Stimulated activated CD4-positive, alpha-beta T cell treated with anti-CD3 and anti-CD28 coated beads, Interleukin-2, amount 100 ng/mL, for 24 hours (primary cell): ENCODE results near the gene MPPE1.
"Not testable (repeated sequence)": the region's sequence is repeated elsewhere in the genome, so short reads cannot be mapped to it uniquely, and the experiment has no call there.

Experiments used
- DNase-seq, 2 donors: peaks; one replicate each; pipeline ENCODE4 v3.0.0-alpha.2; 2020

The MPPE1 gene, protein sequence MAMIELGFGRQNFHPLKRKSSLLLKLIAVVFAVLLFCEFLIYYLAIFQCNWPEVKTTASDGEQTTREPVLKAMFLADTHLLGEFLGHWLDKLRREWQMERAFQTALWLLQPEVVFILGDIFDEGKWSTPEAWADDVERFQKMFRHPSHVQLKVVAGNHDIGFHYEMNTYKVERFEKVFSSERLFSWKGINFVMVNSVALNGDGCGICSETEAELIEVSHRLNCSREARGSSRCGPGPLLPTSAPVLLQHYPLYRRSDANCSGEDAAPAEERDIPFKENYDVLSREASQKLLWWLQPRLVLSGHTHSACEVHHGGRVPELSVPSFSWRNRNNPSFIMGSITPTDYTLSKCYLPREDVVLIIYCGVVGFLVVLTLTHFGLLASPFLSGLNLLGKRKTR

DNA sequence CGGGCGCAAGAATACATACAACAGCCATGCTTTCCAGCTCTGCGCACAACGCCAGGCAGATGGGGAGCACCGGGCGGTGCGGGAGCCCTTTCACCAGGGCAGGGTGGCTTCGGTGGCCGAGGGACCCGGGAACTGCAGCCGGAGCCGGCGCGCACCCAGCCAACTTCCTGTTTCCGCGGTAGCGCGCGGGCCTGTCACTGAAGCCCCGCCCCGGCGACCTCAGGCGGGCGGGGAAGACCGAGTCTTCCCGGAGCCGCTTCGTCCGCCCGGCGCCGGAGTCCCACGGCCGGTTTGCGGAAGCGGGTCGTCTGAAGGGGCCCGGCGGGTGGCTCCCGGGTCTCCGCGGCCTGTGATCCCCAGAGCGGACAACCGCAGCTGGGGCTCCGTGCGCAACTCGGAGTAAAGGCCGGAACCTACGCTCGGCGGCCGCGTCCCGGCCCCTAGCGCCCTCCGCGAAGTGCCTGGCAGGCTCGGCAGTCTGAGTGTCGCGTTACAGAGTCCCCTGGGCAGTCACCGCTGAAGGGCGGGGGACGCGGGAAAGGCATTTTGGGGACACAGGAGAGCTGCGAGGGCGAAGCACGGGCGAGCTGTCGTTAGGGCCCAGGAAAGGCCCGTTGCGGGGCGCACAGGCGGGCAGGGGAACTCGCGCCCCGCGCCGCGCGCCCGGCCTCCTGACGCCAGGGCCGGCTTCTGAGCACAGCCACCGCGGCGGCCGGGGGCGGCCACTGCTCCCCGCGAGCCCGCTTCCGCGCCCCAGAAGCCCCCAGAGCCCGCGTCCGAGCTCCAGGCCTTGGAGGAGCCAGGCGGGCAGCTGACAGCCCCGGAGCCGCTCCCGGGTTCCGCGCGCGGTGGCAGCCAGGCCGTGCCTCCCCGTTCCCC lies at the start of gene MPPE1:
Gene MPPE1, minus strand, starts transcription at position 136 of the 879 bp plus-strand sequence. CDS start 11,053 bp downstream, outside the sequence.
- DNase-seq = peak; percentile 86 to 90

DNA sequence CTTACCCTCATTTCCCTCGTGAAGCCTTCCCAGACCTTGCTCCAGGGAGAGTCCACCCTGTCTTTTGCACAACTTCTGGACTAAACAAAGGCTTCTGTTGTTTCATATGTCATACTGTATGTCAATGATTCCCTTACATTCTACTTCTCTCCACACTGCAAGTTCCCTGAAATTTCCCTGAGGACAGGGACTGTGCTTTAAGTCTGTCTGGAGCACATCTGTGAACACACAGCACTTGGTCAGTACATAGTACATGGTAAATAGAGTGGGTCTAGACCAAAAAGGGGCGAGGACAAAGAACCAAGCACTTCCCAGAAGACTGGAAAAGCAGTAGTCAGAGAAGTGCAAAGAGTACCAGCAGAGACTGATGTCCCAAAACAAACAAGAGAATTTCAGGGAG lies 49.5 kb upstream of the MPPE1 start:
- no peak for DNase-seq

GRCh38 chr18:11956371-11957308 lies 48.5 kb upstream of the MPPE1 start:
- no peak for DNase-seq

GRCh38 chr18:11955239-11956029 lies 47.3 kb upstream of the MPPE1 start:
- DNase-seq = no peak

- no peak for DNase-seq
Observed at GRCh38 chr18:11953113-11953512, 45.0 kb upstream of the MPPE1 start.

- no peak for DNase-seq
Observed at GRCh38 chr18:11951390-11951851, 43.3 kb upstream of the MPPE1 start.

DNA sequence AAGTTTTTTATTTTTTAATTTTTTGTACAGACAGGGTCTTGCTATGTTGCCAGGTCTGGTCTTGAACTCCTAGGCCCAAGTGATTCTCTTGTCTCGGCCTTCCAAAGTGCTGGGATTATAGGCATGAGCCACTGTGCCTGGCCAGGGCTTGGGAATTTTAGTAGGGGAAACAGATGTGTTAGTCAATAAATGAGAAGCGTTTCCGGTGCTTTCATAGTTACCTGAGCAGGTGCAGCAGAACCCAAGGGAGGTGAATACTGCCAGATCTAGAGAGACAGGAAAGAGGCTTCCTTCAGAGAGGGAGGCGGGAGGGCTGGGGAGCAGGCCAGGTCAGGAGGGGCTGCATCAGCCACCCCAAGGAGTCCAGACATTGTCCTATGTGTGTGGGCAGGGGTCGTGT lies 42.7 kb upstream of the MPPE1 start:
- DNase-seq = no peak

GRCh38 chr18:11948852-11949523 lies 40.9 kb upstream of the MPPE1 start:
- no peak for DNase-seq

DNA sequence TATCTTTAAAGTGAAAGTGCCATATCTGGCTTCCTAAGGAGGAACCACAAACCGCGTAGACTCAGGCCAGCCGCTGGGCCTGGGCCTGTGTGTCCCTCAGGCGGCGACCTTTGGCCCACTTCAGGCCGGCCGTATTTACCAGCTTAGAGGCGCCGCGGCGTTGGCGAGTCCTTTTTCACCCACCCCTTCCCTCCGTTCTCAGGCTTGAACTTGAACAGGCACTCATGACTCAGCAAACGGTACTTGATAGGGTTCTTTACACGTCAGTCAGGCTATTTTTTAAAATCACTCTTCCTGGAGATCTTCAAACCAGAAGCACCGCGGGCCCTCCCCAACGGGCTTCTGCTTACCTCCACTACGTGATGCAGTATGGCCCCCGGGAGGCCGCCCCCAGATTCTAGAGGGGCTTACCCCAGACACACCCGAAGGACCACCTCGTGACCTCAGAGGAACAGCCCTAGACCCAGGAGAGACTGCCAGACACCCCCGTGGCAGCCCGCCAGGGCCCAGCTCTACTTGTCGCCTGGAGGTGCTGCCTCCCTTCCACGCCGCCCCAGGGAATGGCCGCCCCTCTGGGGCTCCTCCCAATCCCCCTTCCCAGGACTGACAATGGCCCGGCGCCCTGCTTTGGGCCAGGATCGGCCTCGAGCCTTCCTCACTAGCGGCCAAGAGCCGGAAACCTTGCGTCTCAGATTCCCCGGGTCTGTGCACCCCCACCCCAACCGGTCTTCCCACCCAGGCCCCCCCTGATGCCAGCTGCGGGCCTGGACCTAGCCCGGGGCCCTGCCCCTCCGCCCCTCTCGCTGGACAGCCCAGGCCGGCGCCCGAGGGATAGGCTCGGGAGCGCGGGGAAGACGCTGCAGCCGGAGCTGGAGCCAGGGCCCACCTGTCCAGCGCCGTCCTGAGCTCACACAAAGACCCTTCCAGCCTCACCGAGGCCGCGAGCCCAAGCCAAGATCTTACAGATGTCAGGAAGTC lies 39.4 kb upstream of the MPPE1 start:
- peak; percentile 67 to 68 for DNase-seq

- DNase-seq = no peak
Observed at GRCh38 chr18:11946756-11947155, 38.6 kb upstream of the MPPE1 start.

- not testable (repeated sequence) for DNase-seq
Observed at GRCh38 chr18:11945834-11946659, 37.9 kb upstream of the MPPE1 start.

GRCh38 chr18:11944786-11945185 lies 36.7 kb upstream of the MPPE1 start:
- DNase-seq = no peak

GRCh38 chr18:11944252-11944651 lies 36.1 kb upstream of the MPPE1 start:
- no peak for DNase-seq

DNA sequence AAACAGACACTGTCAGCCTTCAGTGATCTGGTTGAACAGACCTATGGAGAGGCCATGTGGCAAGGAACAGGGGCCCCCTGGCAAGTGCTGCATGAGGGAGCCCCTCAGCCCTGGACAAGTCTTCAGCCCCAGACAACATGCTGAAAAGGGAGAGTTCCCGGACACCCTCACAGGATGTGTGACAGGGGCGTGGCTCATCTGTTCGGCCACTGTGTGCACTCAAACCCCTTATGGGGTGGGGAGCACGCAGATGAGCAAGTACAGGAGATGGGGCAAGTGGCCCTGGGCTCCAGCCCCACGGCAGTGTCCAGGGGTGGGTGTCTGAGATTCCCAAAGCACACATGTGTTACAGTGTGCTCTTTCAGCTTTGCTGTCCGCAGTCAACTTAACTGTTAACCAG lies 35.4 kb upstream of the MPPE1 start:
- DNase-seq = no peak

GRCh38 chr18:11940956-11941355 lies 32.8 kb upstream of the MPPE1 start:
- DNase-seq = no peak

DNA sequence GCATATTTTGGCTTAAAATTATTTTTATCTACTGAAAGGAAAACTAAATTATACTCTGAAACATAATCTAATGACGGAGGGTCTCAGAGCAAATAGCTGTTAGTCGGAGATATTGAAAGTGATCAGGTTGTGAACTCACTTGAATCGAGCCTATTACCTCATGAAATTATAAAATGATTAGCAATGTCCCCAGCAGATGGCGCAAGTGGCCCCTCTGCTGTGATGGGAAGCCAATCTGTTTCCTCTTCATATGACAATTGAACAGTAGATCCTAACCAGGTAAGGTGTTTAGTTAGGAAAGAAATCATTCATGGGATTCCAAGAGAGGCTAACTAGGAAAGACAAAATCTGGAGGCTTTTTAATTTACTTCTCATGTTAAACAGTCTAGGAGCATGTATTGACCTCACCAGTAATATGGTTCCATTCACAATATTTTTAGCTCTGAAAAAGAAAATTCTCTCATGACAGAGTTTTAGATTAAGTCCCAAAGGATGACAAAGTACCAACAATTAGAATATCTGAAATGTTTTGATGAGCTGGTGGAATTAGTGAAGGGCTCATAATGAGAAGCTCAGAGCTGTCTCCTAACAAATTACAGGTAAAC lies 29.9 kb upstream of the MPPE1 start:
- peak; percentile 81 to 84 for DNase-seq

DNA sequence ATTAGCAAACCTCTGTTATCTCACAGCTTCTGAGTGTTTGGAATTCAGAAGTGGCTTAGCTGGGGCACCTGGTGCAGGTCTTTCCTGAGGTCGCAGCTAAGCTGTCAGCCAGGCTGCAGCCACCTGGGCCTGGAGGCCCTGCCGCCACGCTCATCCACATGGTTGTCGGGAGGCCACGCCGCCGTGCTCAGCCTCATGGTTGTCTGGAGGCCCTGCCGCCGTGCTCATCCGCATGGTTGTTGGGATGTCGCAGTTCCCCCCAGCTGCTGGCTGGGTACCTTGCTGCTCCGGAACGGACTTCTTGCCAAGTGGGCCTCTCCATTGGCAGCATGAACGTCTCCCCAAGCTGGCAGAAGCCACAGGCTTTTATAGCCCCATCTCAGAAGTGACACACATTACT lies 24.3 kb upstream of the MPPE1 start:
- DNase-seq = no peak

GRCh38 chr18:11927497-11927896 lies 19.4 kb upstream of the MPPE1 start:
- DNase-seq = no peak
